Mucosa of descending colon (tissue), 3 donors: ENCODE data around the gene CDX1. TPM values are rescaled to one million over a fixed set of nuclear protein-coding genes. Genes with fewer than 3 reads are reported as not detected.

Source experiments
- ATAC-seq: fragments of 200-7000 bp; cut with Tn5 transposase; one replicate; pipeline ENCODE4 v1.9.1; 2020; ENCODE audit warnings: mild to moderate bottlenecking, moderate library complexity
- DNase-seq, 3 donors: peaks; one replicate each; pipeline ENCODE4 v3.0.0-alpha.2; 2020
- H3K36me3 ChIP-seq: fragments of 200-600 bp; one replicate; pipeline ENCODE4 v1.8.0; 2021; ENCODE audit warnings: low read depth, mild to moderate bottlenecking
- H3K4me1 ChIP-seq: fragments of 200-600 bp; one replicate; pipeline ENCODE4 v1.8.0; 2021; ENCODE audit warnings: low read depth, mild to moderate bottlenecking
- H3K4me3 ChIP-seq: fragments of 200-600 bp; one replicate; pipeline ENCODE4 v1.8.0; 2021; ENCODE audit warnings: mild to moderate bottlenecking
- H3K9me3 ChIP-seq: fragments of 200-600 bp; one replicate; pipeline ENCODE4 v1.8.0; 2021; ENCODE audit warnings: mild to moderate bottlenecking
- CTCF ChIP-seq: fragments of 200-600 bp; IDR thresholded peaks from one replicate; pipeline ENCODE4 v1.8.0; 2022; ENCODE audit warnings: antibody characterized with exemption, mild to moderate bottlenecking
- intact Hi-C, 2 donors: fragments of 100-400 bp; cut with DNase I in 1 of 2; cut with micrococcal nuclease in 1 of 2; formaldehyde crosslinking; loops; one replicate each; pipeline versions ENCODE4 v1.11.0 to v1.11.1; 2022; cut with DNase I, micrococcal nuclease
- total RNA-seq, 3 donors: library from RNA; stranded (reverse); fragmentation: NEBNext Ultra II Directional in 2 of 3; extraction: Animal tissue kit (Norgen Biotek cat#: 25700) in 2 of 3; gene quantifications; one replicate each; pipeline versions ENCODE4 v1.2.1 to v1.2.4, GENCODE V29; 2021 to 2023
- donor health status: DM: no; HTN: no; CAD: no; lungs with moderate emphysema.
- donor health status: DM: no; HTN: no; CAD: no.
- donor health status: DM: no; HTN: yes; CAD: no.

The CDX1 gene
- total RNA-seq, 3 donors from 2014 or later, result 140 to 306 (median 302) TPM

DNA sequence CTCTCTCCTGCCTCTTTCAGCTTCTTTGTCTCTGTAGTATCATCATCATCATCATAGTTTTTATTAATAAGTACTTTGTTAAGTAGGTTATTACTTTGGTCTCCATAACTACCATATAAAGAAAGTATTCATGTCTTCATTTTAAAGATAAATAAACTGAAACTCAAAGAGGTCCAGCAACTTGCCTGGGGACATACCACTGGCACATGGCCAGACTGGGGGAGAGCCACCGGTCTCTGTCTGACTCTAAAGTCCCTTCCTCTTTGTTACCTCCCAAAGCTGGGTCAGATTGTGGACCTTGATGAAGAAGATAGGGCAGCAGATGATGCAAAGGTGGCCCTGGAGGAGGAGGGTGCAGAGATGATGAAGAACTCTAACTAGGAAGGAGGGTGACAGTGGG, 8.5 kb downstream of the CDX1 start:
- H3K4me3 ChIP-seq, result no peak overlapping the region
- ATAC-seq (no peak), DNase-seq (no peak)
- intact Hi-C loops, result no loop called here
- H3K36me3 ChIP-seq, result no peaks in the 10 kb centered on the region
- H3K4me1 ChIP-seq, result peaks cover 82% of the 10 kb centered on the region
- TF ChIP-seq CTCF, result no peak
- H3K9me3 ChIP-seq, result no peaks in the 10 kb centered on the region

DNA sequence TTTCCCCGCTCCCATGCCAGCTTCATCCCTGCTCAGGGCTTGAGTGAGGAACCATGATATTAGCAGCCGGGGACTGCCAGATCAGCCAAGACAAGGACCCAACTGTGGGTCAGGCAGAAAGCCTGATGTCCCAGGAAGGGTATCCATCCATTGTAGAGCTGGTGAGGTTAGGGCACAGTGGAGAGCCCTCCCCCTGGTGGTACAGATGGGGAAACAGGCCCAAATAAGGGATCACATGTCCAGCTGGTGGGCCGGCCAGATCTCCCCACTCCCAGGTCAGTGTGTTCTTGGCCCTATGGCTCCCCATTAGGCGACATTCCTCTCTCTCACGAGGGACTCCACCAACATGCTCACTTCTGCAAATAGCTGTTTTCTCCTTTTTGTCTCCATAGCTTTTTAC, 9.0 kb downstream of the CDX1 start:
- DNase-seq (peak in 1 of 3 donors; percentile 42), ATAC-seq (peak; percentile 7)
- H3K4me1 ChIP-seq, result peaks cover 82% of the 10 kb centered on the region
- TF ChIP-seq CTCF, result no peak
- no peak overlapping the region for H3K4me3 ChIP-seq
- intact Hi-C loops, result no loop called here
- H3K36me3 ChIP-seq, result no peaks in the 10 kb centered on the region
- no peaks in the 10 kb centered on the region for H3K9me3 ChIP-seq

- H3K4me1 ChIP-seq, result peaks cover 84% of the 10 kb centered on the region
- no peak for TF ChIP-seq CTCF
Observed at GRCh38 chr5:150176745-150177477, 10.3 kb downstream of the CDX1 start.

GRCh38 chr5:150177721-150178120, 11.1 kb downstream of the CDX1 start:
- Histone ChIP-seq H3K4me3 (no peak overlapping the region), H3K4me1 (peaks cover 85% of the 10 kb centered on the region)
- intact Hi-C loops, result no loop called here

More at GRCh38 chr5:150176745-150177477, 10.3 kb downstream of the CDX1 start:
- H3K36me3 ChIP-seq, result no peaks in the 10 kb centered on the region
- intact Hi-C loops, result no loop called here
- no peak overlapping the region for H3K4me3 ChIP-seq
- ATAC-seq (no peak), DNase-seq (peak in 1 of 3 donors; percentile 49)
- no peaks in the 10 kb centered on the region for H3K9me3 ChIP-seq

GRCh38 chr5:150178262-150178661, 11.7 kb downstream of the CDX1 start:
- TF ChIP-seq CTCF, result no peak
- Histone ChIP-seq H3K9me3 (no peaks in the 10 kb centered on the region), H3K4me3 (no peak overlapping the region), H3K4me1 (peaks cover 86% of the 10 kb centered on the region), H3K36me3 (no peaks in the 10 kb centered on the region)
- DNase-seq (peak; percentile 74 to 81 (median 77)), ATAC-seq (peak; percentile 64)
- intact Hi-C loops, result no loop called here

More at GRCh38 chr5:150177721-150178120, 11.1 kb downstream of the CDX1 start:
- no peaks in the 10 kb centered on the region for H3K9me3 ChIP-seq
- no peak for TF ChIP-seq CTCF
- no peaks in the 10 kb centered on the region for H3K36me3 ChIP-seq
- ATAC-seq, result no peak
- no peak for DNase-seq
